IMR-90 (cell line): Measurements from ENCODE around the gene USP25. TPM values are rescaled to one million over a fixed set of nuclear protein-coding genes. Genes with fewer than 3 reads are reported as not detected.
A peak's percentile ranks its signal among the peaks of the same experiment; 100 is the strongest.

Source experiments
- ATAC-seq: fragments of 200-7000 bp; cut with Tn5 transposase; 2 replicates; pipeline ENCODE4 v1.9.1; 2020; ENCODE audit warnings: low read depth, mild to moderate bottlenecking, moderate library complexity
- BruUV-seq: library from RNA; stranded (reverse); fragments of 400-500 nt; replicated peaks from 2 replicates; lab custom pipeline; 2021; lab: Mats Ljungman, UMichigan
- CTCF ChIA-PET: fragments of 300-600 bp; formaldehyde crosslinking; extraction: SDS; loops from one replicate; lab custom pipeline; 2021; ENCODE audit warnings: antibody characterized with exemption; lab: Yijun Ruan, JAX
- POLR2A ChIA-PET: fragments of 300-600 bp; sonication (Branson Sonifier 250); formaldehyde crosslinking; loops from one replicate; lab custom pipeline; 2022; ENCODE audit warnings: antibody characterized with exemption; ENCODE audit not compliant: unreplicated experiment; lab: Charles Lee
- DNase-seq: peaks from one replicate; pipeline ENCODE4 v3.0.0; 2013
- H2AFZ ChIP-seq: replicated peaks from 2 replicates; pipeline ENCODE3; 2013; ENCODE audit warnings: low read length, mild to moderate bottlenecking; ENCODE audit not compliant: poor library complexity
- H2AK5ac ChIP-seq: 2 replicates; pipeline ENCODE4 v1.6.1; 2013; ENCODE audit warnings: low read depth, low read length, inconsistent platforms
- H2AK9ac ChIP-seq: replicated peaks from 2 replicates; pipeline ENCODE3; 2013; ENCODE audit warnings: mild to moderate bottlenecking, low read depth, low read length, moderate library complexity; ENCODE audit not compliant: poor library complexity
- H2BK120ac ChIP-seq: 2 replicates; pipeline ENCODE4 v1.6.1; 2013; ENCODE audit warnings: low read depth, low read length, inconsistent platforms
- H2BK15ac ChIP-seq: 3 replicates; pipeline ENCODE4 v1.6.1; 2013; ENCODE audit warnings: low read depth, low read length, inconsistent platforms
- H2BK20ac ChIP-seq: 2 replicates; pipeline ENCODE4 v1.6.1; 2013; ENCODE audit warnings: low read depth, mild to moderate bottlenecking, inconsistent platforms, low read length, moderate library complexity
- H2BK5ac ChIP-seq: 2 replicates; pipeline ENCODE4 v1.6.1; 2013; ENCODE audit warnings: mild to moderate bottlenecking, low read depth, low read length, inconsistent platforms; ENCODE audit not compliant: poor library complexity, severe bottlenecking
- H3K14ac ChIP-seq: replicated peaks from 2 replicates; pipeline ENCODE4 v1.6.1; 2013; ENCODE audit warnings: low read depth, low read length, inconsistent platforms
- H3K18ac ChIP-seq: 2 replicates; pipeline ENCODE4 v1.6.1; 2013; ENCODE audit warnings: low read depth, low read length, control low read depth
- H3K23ac ChIP-seq: 2 replicates; pipeline ENCODE4 v1.6.1; 2013; ENCODE audit warnings: low read depth, low read length, inconsistent platforms
- H3K27ac ChIP-seq: 2 replicates; pipeline ENCODE4 v1.5.1; 2013; ENCODE audit warnings: mild to moderate bottlenecking, control low read depth, low read length; ENCODE audit not compliant: insufficient read depth
- H3K27me3 ChIP-seq: 2 replicates; pipeline ENCODE4 v1.6.1; 2013; ENCODE audit warnings: low read length; ENCODE audit not compliant: control insufficient read depth, insufficient read depth
- H3K36me3 ChIP-seq: 2 replicates; pipeline ENCODE4 v1.6.1; 2013; ENCODE audit warnings: low read length, mixed read lengths; ENCODE audit not compliant: control insufficient read depth, insufficient read depth
- H3K4ac ChIP-seq: 2 replicates; pipeline ENCODE4 v1.6.1; 2013; ENCODE audit warnings: low read depth, low read length, inconsistent platforms
- H3K4me1 ChIP-seq: 2 replicates; pipeline ENCODE4 v1.6.1; 2013; ENCODE audit warnings: low read length, mixed read lengths; ENCODE audit not compliant: control insufficient read depth, insufficient read depth
- H3K4me2 ChIP-seq: 2 replicates; pipeline ENCODE4 v1.6.1; 2013; ENCODE audit warnings: low read depth, mild to moderate bottlenecking, control low read depth, low read length, moderate library complexity
- H3K4me3 ChIP-seq: 2 replicates; pipeline ENCODE4 v1.5.1; 2013; ENCODE audit warnings: low read depth, mild to moderate bottlenecking, control low read depth, low read length, moderate library complexity; ENCODE audit not compliant: insufficient read depth
- H3K56ac ChIP-seq: 2 replicates; pipeline ENCODE4 v1.6.1; 2013; ENCODE audit warnings: low read length, inconsistent platforms; ENCODE audit not compliant: insufficient read depth; ENCODE audit errors: extremely low read depth
- H3K79me1 ChIP-seq, 2 experiments: 2 replicates each; pipeline ENCODE4 v1.6.1; 2013; ENCODE audit warnings: low read length in 2 of 2, inconsistent platforms in 1 of 2, low read depth in 1 of 2
- H3K9ac ChIP-seq: 2 replicates; pipeline ENCODE4 v1.6.1; 2013; ENCODE audit warnings: low read depth, low read length, control low read depth
- H3K9me1 ChIP-seq: 2 replicates; pipeline ENCODE4 v1.6.1; 2013; ENCODE audit warnings: low read length, inconsistent platforms; ENCODE audit not compliant: insufficient read depth
- H3K9me3 ChIP-seq: 2 replicates; pipeline ENCODE4 v1.6.1; 2013; ENCODE audit warnings: low read length; ENCODE audit not compliant: control insufficient read depth, insufficient read depth
- H4K20me1 ChIP-seq: 2 replicates; pipeline ENCODE4 v1.6.1; 2013; ENCODE audit warnings: low read length, inconsistent platforms; ENCODE audit not compliant: insufficient read depth
- H4K5ac ChIP-seq: 2 replicates; pipeline ENCODE4 v1.6.1; 2013; ENCODE audit warnings: mild to moderate bottlenecking, low read depth, low read length, control low read depth
- H4K8ac ChIP-seq, 2 experiments: 2 replicates each; pipeline ENCODE4 v1.6.1; 2013; ENCODE audit warnings: low read depth in 2 of 2, low read length in 2 of 2, control low read depth in 1 of 2, inconsistent platforms in 1 of 2
- H4K91ac ChIP-seq: 2 replicates; pipeline ENCODE4 v1.6.1; 2013; ENCODE audit warnings: low read depth, low read length, inconsistent platforms; ENCODE audit not compliant: insufficient read depth
- CEBPB ChIP-seq: IDR thresholded peaks from 2 replicates; pipeline ENCODE4 v1.6.1; 2012; ENCODE audit warnings: low read depth, low read length, improper control_type of control experiment
- FOS ChIP-seq: fragments of 150-350 bp; IDR thresholded peaks from 2 replicates; pipeline ENCODE4 v1.6.1; 2016; ENCODE audit warnings: low read depth, low read length
- MAFK ChIP-seq: IDR thresholded peaks from 2 replicates; pipeline ENCODE4 v1.6.1; 2012; ENCODE audit warnings: low read depth, low read length, improper control_type of control experiment
- dilution Hi-C: fragments of 300-500 bp; cut with HindIII; formaldehyde crosslinking; loops from one replicate; pipeline ENCODE4 v1.14.3; 2018; ENCODE audit warnings: low sequenced_read_pairs; ENCODE audit not compliant: unreplicated experiment
- in situ Hi-C: fragments of 300-500 bp; cut with MboI; formaldehyde crosslinking; loops from 3 replicates; pipeline ENCODE4 v1.14.3; 2019; ENCODE audit warnings: low sequenced_read_pairs, inconsistent platforms, mixed read lengths
- intact Hi-C: fragments of 100-400 bp; cut with micrococcal nuclease; formaldehyde crosslinking; loops from 2 replicates; pipeline ENCODE4 v1.10.0; 2022
- polyA plus RNA-seq, 3 experiments: library from polyadenylated mRNA; depleted of rRNA; stranded (reverse); fragments of >200 nt; gene quantifications; 2 replicates each; pipeline ENCODE4 v1.2.3, GENCODE V29; 2012; ENCODE audit warnings: low replicate concordance in 1 of 3
- total RNA-seq: library from RNA; depleted of rRNA; stranded (reverse); fragments of >200 nt; gene quantifications from 2 replicates; pipeline ENCODE4 v1.2.3, GENCODE V29; 2012

The USP25 gene
- total and polyA plus RNA-seq, 2 of the 4 experiments (the other 2 are of a cell fraction), result 9.3 to 23.3 TPM

GRCh38 chr21:15775981-15776380 lies 46.2 kb downstream of the USP25 start:
- TF ChIP-seq MAFK (no peak), FOS (peak; percentile 60; the same call in 1 of the 2 replicates), CEBPB (peak; percentile 48; the same call in 1 of the 2 replicates)
- Histone ChIP-seq H3K56ac (no peak overlapping the region), H3K4me2 (peak overlapping the region; percentile 35; the same call in 1 of the 2 replicates), H4K8ac (no peak overlapping the region), H3K9me1 (0 out of 2 replicates have a peak, but pooled peaks cover 3% of the 10 kb centered on the region), H2AK5ac (no peak overlapping the region), H3K23ac (no peak overlapping the region), H3K18ac (no peak overlapping the region), H2BK5ac (no peak overlapping the region), H4K91ac (no peak overlapping the region), H3K4ac (no peak overlapping the region), H3K36me3 (no peaks in the 10 kb centered on the region; the same call in 1 of the 2 replicates), H2BK15ac (no peak overlapping the region), H3K27me3 (no peaks in the 10 kb centered on the region), H2AFZ (no peak overlapping the region), H3K79me1 (peaks cover 8 to 22% of the 10 kb centered on the region in 2 experiments), H3K27ac (no peak overlapping the region), H3K4me1 (peaks cover 8% of the 10 kb centered on the region), H3K14ac (no peak overlapping the region), H2BK120ac (no peak overlapping the region), H4K5ac (no peak overlapping the region), H3K9ac (no peak overlapping the region), H2BK20ac (no peak overlapping the region), H3K4me3 (no peak overlapping the region), H3K9me3 (no peaks in the 10 kb centered on the region), H4K20me1 (no peaks in the 10 kb centered on the region; the same call in 1 of the 2 replicates), H2AK9ac (no peak overlapping the region)
- dilution Hi-C loops, result no loop called here
- intact Hi-C loops, result loop anchor here (5.0 kb wide), 1 partner anchor 39 kb away; no protein-coding TSS in a partner anchor
- peak; percentile 89 for DNase-seq
- ChIA-PET CTCF (no interaction called here), POLR2A (no interaction called here)
- ATAC-seq, result peak; percentile 81
- in situ Hi-C loops, result no loop called here
- BruUV-seq, result no TSS peak
